COLO829 (cell line): Measurements from ENCODE around the gene ADGRL3.
"Not testable (repeated sequence)": the region's sequence is repeated elsewhere in the genome, so short reads cannot be mapped to it uniquely, and the experiment has no call there.

Experiments used
- DNase-seq: peaks from one replicate; pipeline ENCODE4 v3.0.0; 2012; ENCODE audit warnings: low spot score

The ADGRL3 gene

DNA sequence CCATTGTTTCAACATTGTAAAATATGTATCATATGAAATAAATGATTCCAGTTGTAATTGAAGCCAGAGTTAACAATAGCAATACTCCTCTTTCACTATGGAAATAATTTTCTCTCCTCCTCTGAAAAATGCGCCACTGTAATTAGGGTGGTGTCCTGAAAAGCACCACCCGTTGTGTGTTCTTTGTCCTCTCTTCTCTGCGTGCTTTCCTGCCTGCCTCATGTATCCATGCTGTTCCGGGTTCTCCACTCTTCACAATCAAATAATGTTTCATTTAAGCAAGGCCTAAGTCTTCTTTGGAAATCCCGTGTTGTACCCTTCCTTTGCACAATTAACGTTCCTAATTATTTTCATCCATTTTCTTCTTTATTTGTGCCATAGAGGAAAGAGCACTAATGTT, 293.3 kb downstream of the ADGRL3 start:
- DNase-seq: no peak

DNA sequence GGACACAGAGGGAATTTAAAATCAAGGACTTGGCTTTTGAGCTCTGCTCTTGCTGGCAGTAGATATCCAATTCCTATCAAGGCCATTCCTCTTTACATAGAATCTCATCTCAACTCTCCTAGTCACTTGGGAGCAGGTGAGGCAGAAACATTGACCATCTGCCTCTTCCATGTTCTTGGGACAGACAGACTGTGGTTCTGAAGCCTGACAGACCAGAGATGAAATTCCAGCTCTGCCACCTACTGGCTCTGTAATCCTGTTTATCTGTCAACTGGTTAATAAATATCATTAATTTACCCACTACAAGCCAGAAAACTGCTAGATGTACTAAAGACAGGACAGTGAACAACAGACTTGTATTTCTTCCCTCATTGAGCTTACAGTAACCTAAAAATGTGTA, 300.8 kb downstream of the ADGRL3 start:
- DNase-seq: peak; percentile 12

DNA sequence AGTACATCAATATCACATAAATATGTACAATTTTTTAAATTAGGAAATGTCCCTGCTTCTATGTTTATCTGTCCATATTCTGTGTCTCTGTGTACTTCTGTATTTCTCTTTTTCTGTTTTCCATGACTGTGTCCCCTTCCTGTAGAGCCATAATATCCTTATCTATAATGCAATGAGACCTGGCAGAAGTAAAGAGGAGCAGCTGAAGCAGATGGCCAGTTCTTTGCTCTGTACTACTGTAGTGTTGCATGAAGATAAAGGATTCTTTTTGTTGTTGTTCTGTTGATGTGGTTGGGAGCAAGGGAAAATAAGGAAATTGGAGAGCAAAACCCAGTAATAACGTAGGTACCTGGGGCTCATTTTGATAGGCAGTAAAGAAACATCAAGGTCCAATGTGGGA, 301.7 kb downstream of the ADGRL3 start:
- no peak for DNase-seq

DNA sequence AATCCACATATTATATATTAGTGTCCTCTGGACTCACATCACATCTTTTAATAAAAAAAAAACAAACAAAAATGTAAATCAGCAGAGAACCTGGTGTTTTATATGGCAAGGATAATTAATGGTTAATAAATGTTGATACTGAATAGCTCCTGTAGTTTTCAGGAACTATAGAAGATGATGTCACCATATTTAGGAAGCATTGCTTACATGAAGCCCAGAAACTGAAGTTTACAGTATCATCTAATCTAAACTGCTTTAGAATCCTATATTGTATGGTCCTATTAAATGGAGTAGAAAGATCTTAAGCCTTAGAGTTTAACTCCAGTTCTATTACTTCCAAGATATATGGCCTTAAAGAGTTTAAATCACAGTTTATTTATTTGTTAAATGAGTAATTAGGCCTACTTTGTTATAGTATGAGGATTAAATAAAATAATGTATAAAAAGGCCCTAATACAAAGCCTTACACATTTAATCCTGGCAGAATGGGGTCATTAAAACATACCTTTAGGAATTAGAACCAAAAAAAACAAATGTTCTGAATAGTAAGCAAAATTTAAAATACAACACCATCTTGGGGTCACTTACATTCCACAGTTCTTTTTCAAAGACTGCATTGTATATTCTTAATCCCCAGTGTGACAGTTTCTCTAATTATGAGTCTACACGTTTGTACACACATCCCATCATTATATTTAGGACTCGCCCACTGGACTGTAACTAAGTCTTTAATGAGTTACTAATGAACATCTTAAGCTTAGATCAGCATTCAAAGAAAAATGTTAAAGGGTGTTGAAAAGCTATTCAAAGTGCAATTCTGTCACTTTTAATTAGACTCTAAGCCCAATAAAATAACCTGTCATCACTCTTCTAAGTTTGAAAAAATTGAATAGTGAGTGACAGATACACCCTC, 305.9 kb downstream of the ADGRL3 start:
- no peak for DNase-seq

DNA sequence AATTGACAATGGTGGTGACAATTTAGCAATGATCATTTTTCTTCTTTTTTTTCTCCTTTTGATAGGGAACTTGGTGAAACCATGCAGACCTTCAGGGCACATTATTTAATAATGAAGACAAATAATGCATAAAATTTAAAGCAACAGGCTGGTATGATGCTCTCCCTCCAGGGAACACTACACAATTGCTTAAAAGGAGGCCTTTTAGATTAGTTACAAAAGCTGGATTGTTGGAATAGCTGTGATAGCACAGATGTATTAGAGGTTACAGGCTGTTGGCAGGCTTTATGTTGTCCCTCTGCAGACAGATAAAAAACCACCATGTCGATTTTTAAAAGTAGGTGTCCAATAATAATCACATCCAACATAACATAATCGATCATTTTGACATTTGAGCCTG, 307.0 kb downstream of the ADGRL3 start:
- peak; percentile 79 for DNase-seq

DNA sequence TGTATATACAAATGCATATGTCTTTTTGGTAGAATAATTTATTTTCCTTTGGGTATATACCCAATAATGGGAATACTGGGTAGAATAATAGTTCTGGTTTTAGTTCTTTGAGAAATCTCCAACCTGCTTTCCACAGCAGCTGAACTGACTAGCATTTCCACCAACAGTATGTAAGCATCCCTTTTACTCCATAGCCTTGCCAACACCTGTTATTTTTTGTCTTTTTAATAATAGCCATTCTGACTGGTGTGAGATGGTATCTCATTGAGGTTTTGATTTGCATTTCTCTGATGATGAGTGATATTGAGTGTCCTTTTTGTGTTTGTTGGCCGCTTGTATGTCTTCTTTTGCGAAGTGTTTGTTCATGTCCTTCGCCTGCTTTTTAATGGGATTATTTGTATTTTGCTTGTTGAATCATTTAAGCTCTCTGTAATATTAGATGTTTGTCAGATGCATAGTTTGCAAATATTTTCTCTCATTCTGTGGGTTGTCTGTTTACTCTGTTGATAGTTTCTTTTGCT, 309.7 kb downstream of the ADGRL3 start:
- DNase-seq: not testable (repeated sequence)

DNA sequence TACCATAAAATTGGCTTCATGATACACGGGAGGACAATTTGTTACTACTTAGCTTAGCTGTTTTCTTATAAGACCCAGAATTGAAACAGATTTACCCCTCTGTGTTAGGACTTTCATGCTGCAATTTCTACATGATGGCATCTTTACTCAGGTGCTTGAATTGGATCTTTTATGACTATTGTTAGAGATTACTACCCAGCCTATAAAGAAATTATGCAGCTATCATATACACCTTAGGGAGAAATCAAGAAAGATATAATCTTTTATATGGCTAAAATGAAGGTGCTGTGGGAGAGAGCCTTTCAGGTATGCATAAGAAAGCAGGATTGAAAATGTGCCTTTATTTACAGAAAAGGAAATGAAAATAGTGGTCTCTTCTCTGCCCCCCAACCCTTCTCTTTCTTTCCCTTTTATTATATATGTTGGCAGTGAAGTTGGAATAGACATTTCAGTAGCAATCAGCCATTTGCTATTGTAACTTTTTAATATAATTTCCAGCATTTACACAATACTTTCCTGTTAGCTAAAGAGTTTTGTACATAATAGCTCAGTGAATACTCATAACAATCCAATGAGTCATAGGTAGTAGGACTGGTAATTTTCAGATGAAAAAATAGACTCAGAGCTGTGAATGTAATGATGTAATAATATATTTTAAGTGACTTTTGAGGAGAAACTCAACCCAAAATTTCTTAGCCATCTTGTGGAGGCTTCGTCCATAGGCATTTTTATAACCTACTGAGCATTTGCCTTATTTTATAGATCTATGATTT, 311.8 kb downstream of the ADGRL3 start:
- DNase-seq: peak; percentile 61

DNA sequence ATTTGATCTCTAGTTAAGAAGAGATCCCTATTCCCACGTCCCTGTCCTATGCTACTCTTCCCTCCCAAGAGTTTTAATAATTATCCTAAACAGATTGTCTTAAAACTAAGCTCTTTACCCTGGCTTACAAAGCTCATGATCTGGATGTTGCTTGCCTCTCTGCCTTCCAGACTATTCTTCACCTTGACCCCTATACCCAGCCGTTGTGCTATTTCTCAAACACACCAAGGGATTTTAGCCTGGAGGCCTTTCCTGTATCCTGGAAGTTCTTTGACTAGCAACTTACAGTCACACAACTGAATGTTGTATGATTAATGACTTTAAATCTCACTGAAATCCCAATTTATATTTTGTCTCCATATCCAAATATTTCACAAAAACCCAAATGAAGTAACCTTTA, 314.9 kb downstream of the ADGRL3 start:
- no peak for DNase-seq

DNA sequence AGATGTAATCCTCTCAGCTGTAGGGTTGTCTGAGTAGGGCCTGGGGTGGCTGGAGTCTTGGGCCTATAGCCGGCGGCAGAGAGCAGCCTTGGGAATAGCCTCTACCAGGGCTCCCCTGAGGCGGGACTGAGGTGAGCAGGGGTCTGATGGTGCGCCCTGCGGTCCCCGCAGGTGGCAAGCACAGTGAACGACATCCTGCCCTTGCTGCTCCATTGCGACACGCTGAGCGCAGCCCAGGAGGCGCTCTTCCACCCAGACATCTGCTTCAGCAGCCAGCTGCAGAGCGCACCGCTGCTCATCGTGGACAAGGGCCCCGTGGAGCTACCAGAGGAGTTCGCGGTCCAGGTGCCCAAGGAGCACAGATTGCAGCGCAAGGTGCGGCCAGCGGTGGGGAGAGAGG, 317.0 kb downstream of the ADGRL3 start:
- no peak for DNase-seq

DNA sequence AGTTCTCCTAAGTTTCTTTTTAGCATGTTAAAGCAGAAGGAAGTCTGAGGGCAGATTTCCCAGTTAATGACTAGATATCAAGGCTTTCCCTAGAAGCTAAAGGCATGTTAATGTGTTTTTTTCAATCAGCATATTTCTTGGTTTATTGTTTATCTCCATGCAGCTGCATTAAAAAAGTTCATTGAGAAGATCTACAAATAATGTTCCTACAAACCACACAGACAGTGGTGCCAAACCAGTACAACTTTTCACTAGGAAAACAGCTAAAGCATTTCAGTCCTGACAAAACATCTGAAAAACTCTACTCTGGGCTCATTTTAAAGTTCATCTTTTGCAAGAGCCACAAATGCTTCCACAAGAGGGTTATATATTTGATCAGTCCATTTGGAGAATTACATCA, 320.0 kb downstream of the ADGRL3 start:
- DNase-seq: no peak

DNA sequence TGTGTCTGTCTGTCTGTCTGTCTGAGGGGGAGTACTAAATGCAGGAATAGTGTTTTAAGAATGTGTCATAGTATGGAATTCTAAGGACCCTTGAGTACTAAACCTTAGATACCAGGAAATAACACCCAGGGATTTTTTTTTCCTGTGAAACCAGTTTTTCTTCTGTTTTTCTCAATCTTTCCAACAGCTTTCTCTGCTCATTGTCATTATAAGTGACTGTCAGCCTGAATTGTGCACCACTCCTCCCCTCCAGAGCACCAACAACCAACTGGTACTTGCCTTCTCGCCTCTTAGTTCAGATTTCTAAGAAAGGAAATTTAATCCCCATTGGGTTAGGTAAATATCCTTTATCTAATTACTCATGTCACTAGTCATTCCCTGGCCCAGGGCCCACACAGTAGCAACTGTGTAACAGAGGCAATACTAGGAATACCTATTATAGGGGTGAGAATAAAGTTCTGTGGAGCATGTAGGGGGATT, 320.6 kb downstream of the ADGRL3 start:
- DNase-seq: no peak

DNA sequence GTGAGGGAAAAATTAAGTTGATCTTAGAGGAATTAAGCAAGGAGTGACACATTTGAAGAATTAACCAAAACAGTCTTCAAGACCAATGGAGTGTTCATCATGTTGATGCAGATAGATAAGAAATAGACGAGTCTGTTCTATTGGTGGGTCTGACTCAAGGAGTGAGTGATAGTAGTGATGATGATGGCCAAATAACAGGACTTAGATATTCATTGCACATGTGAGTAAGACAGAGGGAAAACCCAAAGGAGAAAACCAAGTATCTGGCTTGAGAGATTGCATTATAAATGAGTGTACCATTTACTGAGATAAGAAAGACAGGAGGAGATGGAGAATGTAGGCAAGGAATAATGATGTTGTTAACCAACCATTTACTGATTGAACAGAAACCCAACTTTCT, 321.3 kb downstream of the ADGRL3 start:
- no peak for DNase-seq

DNA sequence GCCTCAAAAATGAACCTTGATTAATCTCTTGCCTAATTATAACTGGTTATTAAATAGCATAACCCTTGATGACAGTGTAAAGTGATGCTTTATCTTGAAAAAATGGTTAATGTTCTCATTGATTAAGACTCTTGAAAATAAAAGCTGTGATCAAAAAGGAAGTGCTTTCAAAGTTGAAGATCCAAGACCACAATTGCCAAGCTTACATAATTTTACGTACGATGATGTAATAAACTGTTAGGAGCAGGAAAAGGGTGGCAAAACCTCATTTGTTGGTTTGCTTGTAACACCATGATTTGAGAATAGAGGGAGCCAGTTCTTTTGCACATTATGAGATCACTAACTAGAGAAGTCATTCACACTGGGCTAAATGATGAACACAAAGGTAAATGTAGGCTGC, 322.2 kb downstream of the ADGRL3 start:
- no peak for DNase-seq

DNA sequence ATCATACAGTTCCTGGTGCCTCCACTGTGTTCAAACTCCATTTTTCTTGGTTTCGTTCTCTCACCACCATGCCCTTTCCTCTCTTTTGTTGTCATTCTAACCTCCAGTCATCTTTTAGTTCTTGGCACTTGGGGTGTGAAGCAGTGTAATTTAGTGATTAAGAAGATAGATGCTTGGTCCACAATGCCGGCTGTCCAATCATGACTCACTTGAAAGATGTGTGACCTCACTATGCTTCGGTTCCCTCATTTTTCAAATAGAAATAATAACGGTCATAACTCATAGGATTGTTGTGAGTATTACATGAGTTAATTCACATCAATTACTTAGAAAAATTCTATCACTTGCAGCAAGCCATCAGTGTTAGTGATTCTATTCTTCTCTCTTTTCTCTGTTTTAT, 327.8 kb downstream of the ADGRL3 start:
- no peak for DNase-seq

DNA sequence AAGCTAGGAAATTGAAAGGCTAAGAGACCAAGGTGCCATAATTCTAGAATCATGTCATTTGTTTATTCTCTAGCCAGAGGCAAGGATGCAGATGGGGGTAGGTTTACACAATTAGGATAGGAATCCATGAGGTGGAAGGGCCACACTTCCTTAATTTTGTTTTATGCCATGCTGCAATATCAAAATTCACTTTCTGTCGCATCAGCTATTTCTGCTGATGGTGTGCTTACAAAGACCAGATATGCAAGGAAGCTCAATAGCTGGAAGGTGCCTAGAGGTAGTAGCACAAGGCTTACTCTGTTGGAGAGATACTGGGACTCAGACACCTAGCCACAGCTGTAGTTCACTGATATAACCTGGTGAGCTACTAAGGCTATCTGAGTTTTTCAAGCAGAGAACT, 328.5 kb downstream of the ADGRL3 start:
- no peak for DNase-seq

DNA sequence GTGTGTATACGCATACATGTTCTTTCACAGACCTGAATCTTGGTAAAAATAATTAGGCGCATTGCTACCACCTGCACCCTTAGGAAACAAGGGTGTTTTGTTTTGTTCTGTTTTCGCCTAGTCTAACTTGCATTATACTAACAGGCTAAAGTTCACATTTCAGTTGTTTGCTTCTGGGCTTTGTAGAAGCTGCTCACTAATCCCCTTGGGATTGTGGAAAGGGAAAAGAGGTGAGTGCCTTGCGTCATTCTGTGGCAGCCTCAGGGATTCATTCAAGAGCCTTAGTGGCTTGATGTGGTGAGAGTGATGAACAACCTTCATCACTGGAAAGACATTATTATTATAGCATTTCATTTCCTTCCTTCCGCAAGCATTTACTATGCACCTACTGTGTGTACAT, 331.1 kb downstream of the ADGRL3 start:
- DNase-seq: no peak

DNA sequence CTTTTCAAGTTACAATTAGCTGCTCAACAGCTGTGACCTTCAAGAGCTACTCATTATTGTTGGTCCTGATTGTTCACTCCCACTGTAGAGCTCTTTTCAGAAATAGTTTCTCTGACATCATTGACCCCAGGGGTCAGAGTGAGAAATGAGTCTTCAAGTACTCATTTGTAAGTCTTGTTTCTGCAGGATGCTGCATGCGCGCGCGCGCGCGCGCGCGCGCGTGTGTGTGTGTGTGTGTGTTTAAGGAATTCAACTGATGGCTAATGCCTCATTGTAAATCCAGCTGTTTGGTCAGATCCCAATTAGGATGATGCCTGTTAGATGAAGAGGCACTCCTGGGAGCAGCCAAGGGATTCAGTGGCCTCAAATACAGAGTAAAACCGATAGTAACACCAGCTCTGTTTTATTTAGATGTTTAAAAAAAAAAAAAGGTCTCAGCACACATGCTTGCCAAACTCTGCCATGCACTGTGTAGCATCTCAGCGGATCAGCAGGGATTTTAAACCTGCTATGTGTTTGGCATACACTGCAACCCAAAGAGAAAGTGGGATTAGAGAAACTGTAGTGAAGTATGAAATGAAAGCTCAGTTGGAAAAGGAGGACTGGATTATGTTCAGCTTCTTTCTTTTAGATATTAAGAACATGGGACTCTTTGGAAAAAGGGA, 332.3 kb downstream of the ADGRL3 start:
- no peak for DNase-seq

DNA sequence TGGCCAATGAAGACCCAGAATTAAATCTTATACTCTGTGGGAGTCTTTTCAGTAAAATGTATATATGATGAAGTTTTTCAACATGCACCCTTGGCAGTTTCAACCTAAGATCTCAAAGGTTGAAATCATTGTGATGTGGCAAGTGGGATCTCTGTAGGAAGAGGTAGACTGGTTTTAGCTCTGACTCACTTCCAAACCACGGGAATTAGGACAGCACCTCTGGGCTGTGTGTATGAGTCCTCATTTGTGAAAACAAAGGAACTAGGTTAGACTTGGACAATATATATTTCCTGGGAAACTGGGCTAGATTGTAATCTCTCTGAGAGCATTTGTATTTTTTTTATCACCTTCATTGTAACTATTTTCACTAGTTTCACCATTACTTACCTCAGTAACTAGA, 333.0 kb downstream of the ADGRL3 start:
- DNase-seq: no peak

DNA sequence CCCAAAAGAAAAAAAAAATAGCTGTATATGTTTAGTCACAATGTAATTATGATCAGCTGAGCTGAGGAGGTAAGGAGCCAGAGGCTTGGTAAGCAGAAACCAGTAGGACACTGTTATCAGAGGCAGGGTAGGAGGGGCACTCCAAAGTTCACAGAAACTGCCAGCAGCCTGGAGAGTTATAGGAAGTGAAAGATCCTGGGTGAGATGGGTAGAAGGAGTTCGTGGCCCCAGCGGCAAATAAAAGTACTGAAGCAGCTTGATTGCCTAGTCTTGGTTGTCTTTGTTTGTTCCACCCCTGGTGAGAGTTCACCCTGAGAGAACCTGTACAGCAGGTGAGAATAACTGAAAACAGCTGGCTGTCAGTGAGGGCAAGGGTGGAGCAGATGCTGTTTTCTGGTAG, 340.8 kb downstream of the ADGRL3 start:
- no peak for DNase-seq

DNA sequence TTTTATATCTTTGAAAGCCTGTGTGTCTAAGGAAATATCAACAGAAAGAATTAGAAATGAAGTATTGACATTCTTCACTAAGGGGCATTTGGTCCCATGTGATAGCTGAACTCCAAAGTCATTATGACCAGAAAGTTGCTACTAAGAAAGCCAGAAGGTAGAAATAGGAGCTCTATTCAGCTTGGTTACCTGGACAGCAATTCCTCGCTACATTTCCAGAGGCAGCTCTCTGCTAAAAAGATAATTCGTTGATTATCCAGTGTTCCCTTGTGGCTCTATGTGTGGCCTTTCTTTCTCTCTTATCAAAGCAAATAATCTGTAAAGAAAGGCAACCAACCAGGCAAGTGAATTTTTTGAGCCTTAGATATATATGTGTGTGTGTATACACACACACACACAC, 341.3 kb downstream of the ADGRL3 start:
- no peak for DNase-seq

DNA sequence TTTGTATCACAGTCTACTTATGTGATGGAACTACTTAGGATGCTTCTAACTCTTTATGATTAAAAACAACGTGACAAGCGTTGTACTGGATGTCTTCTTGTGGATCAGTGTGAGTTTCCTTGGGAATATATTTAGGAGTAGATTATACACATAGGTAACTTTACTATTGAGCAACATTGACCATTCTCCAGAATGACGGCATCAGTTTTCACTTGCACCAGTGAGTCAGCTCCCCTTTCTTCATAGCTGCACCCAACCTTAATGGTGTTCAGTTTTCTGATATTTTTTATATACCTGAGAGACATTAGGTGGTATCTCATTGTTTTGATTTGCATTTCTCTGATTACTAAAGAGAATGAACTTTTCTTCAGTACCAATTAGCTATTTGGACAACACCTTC, 343.9 kb downstream of the ADGRL3 start:
- DNase-seq: no peak

DNA sequence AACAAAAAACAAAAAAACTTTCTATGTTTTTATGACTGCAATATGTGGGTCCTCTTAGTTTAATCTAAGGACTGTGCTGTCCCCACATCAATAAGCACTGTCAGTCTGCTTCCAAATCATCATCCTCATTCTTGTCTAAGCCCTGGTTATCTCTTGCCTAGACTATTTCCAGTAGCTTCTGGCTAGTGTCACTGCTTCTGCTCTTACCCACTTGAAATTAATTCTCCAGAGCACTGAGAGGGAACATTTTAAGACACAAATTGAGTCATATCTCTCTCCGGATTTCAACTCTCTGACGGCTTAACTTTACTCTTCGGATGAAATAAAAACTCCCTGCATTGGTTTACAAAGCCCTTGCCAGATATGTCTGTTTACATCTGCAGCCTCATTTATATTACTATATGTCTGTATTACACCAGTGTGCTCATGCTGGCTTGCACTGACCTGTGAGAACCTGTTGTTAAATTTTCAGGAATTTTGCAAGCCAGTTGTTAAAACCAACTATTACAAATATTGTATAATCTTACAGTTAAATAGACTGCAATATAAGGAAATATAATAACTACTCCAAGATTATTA, 345.9 kb downstream of the ADGRL3 start:
- DNase-seq: no peak
